GM18499 (cell line): ENCODE data around the gene MTMR11.
"Not testable (repeated sequence)": the region's sequence is repeated elsewhere in the genome, so short reads cannot be mapped to it uniquely, and the experiment has no call there.

ENCODE experiments used
- ATAC-seq: cut with Tn5 transposase; IDR thresholded peaks from one replicate; pipeline ENCODE4 v1.9.1; 2021; ENCODE audit warnings: moderate number of reproducible peaks; ENCODE audit not compliant: insufficient read depth, unreplicated experiment

Gene MTMR11, protein sequence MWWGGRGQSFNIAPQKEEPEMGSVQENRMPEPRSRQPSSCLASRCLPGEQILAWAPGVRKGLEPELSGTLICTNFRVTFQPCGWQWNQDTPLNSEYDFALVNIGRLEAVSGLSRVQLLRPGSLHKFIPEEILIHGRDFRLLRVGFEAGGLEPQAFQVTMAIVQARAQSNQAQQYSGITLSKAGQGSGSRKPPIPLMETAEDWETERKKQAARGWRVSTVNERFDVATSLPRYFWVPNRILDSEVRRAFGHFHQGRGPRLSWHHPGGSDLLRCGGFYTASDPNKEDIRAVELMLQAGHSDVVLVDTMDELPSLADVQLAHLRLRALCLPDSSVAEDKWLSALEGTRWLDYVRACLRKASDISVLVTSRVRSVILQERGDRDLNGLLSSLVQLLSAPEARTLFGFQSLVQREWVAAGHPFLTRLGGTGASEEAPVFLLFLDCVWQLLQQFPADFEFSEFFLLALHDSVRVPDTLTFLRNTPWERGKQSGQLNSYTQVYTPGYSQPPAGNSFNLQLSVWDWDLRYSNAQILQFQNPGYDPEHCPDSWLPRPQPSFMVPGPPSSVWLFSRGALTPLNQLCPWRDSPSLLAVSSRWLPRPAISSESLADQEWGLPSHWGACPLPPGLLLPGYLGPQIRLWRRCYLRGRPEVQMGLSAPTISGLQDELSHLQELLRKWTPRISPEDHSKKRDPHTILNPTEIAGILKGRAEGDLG

GRCh38 chr1:149936170-149936991 is at the start of gene MTMR11:
MTMR11 (minus strand) TSS chr1:149936879; CDS start chr1:149936647, 232 bp downstream.
- no peak for ATAC-seq

DNA sequence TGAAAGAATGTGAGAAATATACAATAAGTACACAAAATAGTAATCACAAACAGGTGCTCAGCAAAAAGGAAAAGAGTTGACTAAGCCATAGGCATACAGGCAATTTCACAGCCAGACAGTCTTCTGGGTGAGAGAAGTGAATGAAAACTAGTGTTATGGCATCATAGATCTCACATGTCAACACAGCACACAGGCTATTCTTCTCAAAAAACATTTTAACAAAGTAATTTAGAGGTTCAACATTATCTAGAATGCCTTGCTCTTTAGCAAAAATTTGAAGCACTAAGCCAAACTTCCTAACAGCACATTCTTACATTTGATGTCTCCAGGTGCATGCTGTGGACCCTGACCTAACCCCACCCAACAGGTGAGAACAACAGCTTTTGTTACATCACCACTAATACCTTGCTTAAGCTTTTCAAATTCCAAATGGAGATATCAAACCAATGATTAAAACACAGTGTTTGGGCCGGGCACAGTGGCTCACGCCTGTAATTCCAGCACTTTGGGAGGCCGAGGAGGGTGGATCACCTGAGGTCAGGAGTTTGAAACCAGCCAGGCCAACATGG is 43.4 kb upstream of the MTMR11 start:
- no peak for ATAC-seq

DNA sequence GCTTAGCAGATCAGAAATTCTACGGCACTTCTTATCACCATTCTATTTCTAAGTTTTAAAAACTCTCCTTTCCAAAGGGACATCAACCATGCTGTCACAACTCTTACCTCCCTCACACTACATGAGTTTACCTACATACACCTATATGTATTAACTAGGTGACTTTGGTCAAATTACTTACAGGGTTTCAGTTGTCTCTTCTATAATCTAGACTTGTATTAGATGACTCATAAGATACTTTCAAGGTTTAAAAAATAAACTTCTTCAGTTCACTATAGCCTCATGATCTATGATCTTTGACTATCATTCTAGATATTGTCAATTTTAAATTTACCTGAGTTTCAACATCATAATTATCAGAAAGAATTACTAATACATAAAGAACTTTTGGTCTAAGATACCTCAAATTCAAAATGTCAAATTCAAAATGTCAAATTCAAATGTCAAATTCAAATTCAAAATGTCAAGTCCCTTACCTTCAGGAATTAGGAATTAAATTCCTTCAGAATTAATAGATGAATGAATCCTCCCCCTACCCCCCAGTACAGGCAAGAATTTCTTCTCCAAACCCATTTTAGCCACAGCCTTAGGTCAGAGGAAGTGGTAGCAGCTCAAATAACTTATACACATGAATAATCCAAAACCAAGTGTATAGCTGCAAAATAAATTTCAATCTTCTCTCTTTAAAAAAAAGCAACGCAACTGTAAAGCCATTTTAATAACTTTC is 42.7 kb upstream of the MTMR11 start:
- ATAC-seq: no peak

- no peak for ATAC-seq
Observed at GRCh38 chr1:149978547-149979023, 41.9 kb upstream of the MTMR11 start.

- no peak for ATAC-seq
Observed at GRCh38 chr1:149977345-149977744, 40.7 kb upstream of the MTMR11 start.

- no peak for ATAC-seq
Observed at GRCh38 chr1:149972547-149972946, 35.9 kb upstream of the MTMR11 start.

- ATAC-seq: no peak
Observed at GRCh38 chr1:149967646-149968045, 31.0 kb upstream of the MTMR11 start.

- ATAC-seq: no peak
Observed at GRCh38 chr1:149967041-149967440, 30.4 kb upstream of the MTMR11 start.

- no peak for ATAC-seq
Observed at GRCh38 chr1:149966405-149966804, 29.7 kb upstream of the MTMR11 start.

- ATAC-seq: no peak
Observed at GRCh38 chr1:149965440-149965839, 28.8 kb upstream of the MTMR11 start.

- ATAC-seq: no peak
Observed at GRCh38 chr1:149963358-149963757, 26.7 kb upstream of the MTMR11 start.

DNA sequence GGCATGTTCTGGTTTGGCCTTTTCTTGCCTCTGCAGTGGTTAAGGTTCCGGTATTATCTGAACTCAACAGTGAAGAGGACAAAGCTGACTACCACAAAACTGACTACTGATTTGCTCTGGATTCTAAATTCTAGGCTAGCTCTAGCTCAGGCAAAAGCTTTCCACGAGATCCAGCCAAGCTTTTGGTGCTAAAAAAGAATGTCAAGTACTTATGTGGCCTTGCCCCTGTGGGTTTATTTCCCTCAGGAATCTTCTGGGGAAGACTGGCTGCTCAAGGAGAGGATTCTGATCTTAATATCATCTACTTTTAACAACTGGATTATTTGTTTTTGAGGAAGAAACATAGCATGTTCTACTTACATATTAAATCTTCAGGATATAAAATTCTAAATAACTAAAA is 26.1 kb upstream of the MTMR11 start:
- no peak for ATAC-seq

DNA sequence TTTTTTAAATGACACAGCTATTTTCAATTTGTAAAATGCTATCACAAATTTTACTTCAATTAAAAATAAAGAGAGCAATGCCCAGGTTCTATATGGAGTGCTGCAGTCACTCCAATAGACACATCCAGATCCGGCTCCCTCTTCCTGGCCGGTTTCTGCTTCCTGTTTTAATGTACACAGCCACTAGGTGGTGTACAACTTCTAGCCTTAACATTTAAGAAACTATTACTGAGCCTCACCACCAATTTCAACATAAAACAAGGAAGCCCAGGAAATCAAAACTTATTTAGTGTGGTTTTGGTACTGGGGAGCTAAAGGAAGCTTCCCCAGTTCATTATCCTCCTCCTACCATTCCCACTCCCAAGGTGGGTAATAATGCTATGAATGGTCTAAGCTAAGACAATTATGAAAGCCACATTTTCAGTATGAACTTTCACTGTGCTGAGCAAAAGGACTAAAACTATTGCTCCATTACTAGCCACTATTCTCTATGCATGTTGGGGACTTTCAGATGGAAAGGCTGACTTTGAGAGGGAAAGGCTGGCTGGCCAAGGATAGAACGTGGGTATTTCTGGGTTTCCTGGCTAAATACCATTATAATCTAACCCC is 25.5 kb upstream of the MTMR11 start:
- no peak for ATAC-seq

DNA sequence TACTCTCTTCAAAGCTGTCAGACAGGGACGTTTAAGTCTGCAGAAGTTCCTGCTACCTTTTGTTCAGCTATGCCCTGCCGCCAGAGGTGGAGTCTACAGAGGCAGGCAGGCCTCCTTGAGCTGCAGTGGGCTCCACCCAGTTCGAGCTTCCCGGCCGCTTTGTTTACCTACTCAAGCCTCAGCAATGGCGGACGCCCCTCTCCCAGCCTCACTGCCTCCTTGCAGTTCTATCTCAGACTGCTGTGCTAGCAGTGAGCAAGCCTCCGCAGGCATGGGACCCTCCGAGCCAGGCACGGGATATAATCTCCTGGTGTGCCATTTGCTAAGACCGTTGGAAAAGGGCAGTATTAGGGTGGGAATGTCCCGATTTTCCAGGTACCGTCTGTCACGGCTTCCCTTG is 20.9 kb upstream of the MTMR11 start:
- not testable (repeated sequence) for ATAC-seq

DNA sequence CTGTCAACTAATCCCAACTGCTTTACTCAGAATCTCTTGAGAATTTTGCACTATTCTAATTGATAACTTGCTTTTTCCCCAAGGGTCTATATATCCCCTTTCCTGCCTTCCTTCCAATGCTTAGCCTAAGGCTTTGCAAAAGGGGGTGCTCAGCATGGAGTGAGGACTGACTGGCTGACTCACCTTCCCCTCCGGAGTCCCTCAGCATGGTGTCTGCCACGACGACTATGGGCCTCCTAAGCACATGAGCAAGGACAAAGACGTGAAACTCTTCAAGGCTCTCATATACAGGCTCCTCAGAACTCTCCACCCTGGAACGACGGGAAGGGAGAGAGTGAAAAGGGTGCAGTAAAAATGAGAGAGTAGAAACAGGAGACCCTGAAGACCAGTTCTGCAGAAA is 13.2 kb upstream of the MTMR11 start:
- no peak for ATAC-seq

GRCh38 chr1:149945206-149945605 is 8.5 kb upstream of the MTMR11 start:
- ATAC-seq: no peak

GRCh38 chr1:149942885-149943284 is 6.2 kb upstream of the MTMR11 start:
- ATAC-seq: no peak

DNA sequence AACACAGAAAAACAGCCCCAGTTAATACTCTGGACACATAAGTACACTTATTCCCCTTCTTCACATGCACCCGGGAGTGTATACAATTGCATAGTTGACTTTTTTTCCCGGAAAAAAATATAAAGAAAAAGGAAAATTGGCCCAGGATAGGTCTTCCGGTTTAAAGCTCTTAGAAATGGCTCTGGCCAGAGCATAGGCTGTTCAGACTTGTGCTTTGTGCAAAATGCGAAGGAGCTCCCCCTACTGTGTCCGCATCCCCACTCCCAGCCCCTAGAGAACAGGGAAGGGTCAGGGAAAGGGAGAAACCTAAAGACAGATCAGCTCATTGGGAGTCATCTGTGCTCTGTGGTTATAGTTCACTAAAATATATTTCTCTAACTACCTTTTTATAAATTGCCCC is 5.5 kb upstream of the MTMR11 start:
- no peak for ATAC-seq

DNA sequence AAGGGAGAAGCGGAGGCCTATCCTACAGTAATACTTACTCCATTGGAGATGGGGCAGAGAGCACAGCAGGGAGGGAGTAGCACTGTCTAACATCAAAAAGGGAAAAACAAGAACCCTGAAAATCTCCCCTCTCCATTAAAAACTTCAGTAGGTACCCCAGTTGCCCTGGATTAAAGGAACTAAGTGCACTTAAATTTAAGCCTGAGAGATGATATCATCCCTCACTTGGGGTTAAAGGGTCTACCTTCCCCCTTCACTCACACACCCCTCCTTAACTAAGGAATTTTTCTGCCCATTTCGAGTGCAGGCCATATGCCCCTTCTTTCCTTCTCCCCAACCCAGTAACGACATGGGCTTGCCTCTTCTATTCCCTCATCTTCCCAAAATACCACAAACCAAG is 3.7 kb upstream of the MTMR11 start:
- ATAC-seq: no peak
